Stimulated activated CD4-positive, alpha-beta T cell treated with anti-CD3 and anti-CD28 coated beads, TNF-alpha, amount 100 ng/mL, for 4 hours (primary cell): ENCODE measurements around the gene BAG1.

Experiments
- DNase-seq, 3 experiments: peaks; one replicate each; pipeline ENCODE4 v3.0.0-alpha.2; 2020; ENCODE audit warnings: low read depth in 3 of 3

The BAG1 gene

DNA sequence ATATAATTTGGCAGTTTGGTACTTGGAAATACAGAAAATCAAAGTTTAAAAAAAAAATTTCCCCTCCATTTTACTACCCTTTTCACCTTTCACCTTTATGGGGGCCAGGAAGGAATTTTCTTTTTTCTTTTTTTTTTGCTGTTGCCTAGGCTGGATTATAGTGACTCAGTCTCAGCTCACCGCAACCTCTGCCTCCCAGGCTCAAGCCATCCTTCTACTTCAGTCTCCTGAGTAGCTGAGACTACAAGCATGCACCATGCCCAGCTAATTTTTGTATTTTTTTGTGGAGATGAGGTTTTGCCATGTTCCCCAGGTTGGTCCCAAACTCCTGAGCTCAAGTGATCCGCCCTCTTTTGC, 9.4 kb upstream of the BAG1 start:
- no peak for DNase-seq

DNA sequence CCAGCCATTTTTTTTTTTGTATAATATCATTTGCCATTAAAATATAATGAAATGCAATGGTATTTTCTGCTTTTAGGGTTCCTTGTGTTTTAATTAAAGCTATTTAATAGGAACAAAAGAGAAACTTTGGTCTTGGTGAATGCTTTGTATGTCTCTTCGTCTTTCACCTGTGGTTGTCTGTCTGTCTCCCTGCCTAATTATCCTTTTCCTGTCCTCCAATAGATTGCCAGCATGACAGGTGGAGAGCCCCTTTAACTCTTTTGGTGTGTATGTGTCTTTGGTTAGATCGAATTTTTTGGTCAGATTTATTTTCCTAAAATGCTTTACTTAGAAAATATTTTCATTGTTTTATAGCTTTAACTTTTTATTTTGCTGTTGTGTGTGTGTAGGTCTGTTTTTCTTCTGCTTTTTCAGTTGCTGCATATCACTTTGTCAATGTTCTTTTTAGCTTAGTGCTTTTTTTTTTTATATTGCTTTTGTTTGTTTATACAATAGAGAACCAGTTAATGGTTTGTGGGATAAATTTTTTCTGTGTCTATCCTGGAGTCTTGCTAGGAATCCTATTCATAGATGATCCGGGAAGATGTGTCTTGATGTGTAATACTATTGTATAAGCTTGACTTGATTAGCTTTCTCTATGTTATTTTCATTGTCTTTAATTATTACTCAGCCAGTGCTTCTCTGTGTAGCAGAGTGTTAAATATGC, 8.9 kb upstream of the BAG1 start:
- no peak for DNase-seq

DNA sequence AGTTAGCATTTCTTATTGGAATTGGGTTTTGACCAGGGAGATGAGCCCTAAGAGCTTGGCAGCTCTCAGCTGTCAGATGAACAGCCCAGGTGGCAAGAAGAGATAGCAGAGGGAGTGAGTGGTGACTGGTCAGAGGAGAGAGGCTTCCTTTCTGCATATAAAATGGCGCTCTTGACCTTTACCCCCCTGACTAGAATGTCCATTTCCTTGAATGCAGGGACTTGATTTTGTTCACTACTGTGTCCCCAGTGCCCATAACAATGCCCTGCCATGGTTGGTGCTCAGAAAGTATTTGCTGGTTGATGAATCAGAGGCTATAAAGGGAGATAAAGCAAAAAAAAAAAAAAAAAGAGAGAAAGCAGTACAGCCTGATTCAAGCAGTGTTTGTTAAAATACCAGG, 7.6 kb upstream of the BAG1 start:
- no peak for DNase-seq

DNA sequence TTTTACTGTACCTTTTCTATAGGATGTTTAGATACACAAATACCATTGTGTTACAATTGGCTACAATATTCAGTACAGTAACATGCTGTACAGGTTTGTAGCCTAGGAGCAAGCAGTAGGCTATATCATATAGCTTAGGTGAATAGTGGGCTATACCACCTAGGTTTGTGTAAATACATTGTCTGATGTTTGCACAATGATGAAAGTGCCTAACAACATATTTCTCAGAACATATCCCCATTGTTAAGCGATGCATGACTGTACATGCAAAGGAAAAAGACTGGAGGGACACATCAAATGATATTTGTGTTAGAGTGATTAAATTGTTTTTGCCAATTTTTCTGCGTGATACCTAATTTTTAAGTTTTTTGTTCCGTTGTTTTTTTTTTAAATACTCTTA, 5.6 kb upstream of the BAG1 start:
- DNase-seq, result no peak

DNA sequence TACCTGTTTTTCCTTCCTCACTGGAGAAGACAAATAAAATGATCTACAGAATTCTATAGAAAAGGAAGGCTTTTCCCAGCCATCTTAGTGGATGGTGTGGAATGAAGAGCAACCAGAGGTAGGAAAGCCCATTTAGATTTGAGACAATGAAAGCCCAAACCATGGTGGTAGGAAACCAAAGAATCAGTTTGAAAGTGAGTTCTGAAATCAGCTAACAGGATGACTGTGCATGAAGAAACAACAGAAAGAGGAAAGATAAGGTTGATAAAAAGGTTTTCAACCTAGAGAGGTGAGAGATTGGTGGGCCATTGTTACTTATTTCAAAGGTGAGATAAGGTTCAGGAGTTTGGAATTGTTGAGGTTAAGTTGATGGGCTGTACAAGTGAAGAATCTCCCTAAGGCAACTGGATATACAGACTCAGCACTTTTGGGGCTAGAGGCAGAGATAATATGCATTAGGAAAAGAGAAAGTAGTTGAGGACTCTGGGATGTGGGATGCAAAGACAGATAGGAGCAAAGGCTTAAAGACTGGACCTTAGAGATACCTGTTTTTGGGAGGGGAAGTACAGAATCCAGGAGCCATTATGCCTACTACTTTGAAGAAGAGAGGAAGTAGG, 2.8 kb upstream of the BAG1 start:
- no peak for DNase-seq

DNA sequence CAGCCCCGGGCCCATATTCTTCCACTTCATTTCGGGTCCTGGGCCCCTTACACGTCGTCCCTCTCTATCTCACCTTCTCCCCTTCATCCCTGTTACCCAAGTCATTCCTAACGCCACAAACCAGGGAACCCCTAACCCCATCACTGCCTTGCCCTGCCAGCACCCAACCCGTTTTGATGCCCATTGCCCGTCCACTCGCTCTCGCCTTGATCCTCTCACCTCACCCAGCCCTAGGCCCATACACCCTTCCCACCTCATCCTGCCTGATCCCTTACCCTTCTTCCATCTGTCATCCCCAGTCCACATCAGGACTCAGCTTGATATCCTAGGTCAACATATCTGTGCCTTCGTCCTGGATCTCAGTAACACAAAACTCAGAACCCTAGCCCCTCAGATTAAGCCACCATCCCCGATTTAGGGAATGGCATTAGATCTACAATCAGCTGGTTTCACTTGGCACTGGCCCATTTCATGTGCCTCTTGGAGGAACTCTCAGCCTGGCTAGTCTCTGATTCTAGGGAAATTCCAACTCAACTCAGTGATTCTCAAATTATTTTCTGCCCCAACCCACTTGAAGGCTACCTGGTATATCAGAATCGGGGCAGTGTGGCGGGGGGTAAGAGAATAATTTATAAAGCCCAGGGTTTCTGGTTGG, 830 bp upstream of the BAG1 start:
- DNase-seq, result no peak

DNA sequence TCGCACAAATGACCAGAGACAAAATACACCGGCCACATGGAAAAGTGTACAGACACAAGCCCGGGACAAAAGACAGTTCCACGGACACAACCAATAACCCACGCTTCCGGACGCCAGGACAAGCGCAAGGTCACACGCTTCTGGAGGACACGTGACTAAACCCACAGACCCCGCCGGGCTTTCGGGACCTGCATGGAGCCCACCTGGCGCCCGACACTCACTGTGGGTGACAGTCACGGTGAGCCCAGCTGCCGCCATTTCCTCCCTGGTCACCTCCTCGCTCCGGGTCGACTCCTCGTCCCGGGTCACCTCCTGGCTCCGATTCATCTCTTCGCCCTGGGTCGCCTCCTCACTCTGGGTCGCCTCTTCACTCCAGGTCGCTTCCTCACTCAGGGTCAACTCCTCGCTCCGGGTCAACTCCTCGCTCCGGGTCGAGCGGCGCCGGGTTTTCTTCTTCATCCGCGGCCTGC, 470 bp downstream of the BAG1 start:
- peak in 2 of 3 experiments; percentile 8 to 9 for DNase-seq

DNA sequence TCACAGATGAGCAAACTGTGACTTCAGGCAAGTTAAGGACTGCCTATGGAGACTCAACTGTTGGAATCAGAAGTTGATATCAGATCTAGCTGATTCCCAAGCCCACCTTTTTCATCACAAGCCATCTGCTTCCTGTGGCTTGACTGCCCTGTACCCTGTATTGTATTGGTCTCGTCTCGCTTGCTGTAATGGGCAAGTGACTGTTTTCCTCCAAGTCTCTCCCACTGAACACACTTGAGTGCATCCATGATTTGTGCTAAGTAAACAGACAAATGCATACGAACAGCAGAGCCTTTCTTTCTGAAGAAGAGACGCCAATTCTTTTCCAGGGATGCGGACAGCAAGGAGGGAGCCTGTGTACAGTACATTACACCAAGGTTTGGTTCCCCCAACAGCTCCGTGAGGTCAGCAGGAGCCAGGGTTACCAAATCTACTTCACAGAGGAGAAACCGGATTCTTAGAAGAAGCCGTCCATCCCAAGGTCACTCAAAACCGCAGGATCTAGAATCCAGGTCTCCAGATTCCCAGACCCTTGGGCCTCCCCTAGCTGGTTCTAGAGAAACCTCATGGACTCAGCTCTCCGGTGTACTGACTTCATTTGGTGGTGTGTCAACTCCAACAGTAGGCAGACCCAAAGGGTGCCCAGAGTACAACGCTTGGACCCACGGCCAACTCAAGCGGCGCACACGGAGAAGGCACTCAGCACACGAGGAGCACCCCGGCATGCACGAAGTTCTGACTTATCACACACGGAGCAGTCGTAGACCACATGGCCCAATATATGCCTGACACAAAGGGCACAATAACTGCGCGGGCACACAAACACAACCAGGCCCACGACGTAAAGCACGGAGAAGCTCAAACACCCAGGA, 1.1 kb downstream of the BAG1 start:
- DNase-seq, result peak in 1 of 3 experiments; percentile 14

DNA sequence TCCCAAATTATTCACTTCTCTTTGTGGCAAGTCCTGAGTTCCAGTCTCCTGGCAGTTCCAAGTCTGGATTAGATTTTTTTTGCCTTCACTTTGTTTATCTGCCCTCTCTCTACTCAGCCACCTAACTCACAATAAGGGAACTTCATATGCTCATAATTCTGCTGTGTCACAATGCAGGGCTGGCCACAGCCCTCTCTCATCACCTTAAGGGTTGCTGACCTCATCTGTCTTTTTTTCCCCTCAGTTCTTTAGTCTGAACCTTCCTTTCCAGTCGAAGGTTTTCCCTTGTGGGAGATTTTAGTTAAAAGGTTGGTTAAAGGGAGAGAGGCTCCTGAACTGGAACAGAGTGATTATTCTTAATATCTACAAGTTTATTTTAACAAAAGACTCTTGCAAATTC, 4.1 kb downstream of the BAG1 start:
- no peak for DNase-seq

DNA sequence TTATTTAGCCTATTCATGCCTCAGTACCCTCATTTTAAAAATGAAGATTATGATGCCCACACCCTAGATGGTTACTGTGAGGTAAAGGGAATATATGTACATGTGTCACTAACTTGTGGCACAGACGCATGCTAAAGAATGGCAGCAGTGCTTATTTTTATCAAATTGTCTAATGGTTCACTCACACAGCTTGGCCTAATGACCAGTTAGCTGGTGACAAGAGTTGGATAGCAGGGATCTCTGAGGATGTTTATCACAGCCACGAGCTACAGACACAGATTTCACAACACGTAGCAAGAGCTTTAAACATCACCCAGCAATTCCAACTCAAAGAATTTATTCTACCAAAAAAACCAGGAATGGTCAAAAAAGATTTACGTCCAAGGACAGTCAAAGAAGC, 7.2 kb downstream of the BAG1 start:
- DNase-seq, result no peak

DNA sequence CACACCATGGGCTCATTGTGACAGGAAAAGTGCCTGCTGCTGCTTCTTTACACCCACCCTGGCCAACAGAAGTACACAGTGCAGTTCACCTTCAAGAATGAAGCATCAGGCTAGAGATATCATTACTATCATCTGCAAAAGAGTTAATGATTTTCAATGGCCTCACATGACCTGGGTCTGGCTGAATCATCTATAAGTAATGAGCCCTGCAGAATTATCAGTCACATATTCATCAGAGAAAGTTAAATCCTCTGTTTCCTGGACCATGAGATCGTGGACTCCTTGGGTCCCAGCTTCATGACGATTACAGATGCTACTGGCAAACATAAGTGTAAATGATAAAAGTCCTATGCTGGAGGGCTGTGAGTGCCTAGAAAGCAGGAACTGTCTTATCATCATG, 8.3 kb downstream of the BAG1 start:
- no peak for DNase-seq

DNA sequence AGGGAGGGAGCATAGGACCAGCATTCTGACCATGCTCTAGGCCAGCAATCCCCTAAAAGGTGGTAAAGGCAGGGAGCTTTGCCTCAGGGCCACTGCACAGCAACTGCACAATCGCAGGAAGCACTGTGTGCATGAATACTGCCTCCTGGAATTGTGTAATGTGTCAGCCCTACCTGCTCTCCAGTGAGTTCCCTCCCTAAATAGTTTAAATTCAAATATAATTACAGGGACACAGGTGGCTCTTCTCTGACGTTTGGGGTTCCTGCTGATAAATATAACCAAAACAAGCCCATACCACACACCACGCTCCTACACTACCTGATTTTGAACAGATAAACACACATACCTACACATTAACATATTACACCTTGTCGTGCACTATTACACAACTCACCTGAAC, 9.0 kb downstream of the BAG1 start:
- no peak for DNase-seq

DNA sequence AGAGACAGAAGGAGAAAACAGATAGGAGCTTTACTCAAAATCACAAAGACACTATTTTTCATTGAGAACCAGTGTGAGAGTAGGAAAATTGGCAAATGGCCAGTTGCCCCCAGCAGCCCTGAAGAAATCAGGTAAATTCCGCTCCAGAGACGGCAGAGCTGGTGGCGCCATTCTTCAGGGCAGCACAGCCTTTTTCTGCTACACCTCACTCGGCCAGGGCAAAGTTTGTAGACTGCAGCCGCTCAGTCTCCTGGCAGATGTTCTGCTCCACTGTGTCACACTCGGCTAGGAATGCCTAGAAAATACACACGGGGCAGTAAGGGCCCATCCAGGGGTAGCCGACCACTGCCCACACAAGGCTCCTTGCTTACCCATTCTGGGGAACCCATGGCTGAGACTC, 9.5 kb downstream of the BAG1 start:
- DNase-seq, result no peak

DNA sequence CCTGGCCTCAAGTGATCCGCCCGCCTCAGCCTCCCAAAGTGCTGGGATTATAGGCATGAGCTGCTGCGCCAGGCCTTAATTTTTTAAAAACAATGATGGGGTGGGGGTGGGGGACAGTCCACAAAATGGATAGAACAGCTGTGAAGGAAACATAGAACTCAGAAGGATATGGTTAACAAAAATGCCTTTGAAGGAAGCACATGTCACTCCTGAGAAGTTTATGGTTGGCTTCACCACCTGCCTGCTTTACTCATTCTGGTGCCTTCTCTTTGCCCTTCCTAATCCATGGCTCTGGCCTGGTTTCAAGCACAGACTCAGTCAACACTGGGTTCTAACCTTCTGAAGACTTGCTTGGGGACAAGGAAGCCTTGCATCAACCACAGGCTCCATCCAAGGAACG, 10.3 kb downstream of the BAG1 start:
- DNase-seq, result no peak

DNA sequence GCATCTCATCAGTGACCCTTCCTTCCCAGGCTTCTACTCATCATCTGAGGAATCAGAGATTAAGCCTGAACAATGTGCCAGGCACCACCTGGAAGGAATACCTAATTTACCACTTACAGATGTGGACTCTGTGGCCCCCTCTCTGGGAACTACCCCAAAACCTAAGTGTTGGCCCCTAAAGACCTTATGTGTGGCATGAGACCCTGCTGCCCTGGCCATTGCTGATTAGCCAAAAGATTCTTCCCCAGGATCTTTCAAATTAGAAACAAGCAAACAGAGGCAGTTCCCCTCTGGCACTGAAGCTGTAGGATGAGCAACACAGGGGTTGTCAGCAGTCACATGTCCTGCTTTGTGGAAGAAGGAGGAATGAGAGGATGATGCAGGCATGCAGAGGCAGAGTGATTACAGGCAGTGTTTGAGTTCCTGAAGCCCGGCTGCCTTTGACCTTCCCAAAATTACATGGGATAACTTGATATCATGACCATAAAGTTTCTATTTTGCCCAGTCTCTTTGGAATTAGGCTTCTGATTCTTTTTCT, 14.0 kb downstream of the BAG1 start:
- no peak for DNase-seq

DNA sequence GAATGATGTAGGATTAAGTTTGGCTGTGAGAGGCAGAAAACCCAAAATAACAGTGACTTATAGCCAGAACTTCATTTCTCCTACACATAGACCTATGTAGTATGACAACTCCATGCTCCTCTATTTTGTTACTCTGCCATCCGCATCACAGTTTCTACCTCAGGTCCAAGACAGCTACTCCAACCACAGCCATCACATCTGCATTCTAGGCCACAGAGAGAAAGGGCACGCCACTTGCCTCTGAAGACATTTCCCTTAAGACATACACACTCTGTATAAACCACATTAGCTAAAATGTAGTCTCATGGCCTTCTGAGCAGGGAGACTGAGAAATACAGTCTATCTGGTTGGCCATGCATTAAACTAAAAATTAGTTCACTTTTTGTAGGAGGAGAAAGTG, 14.5 kb downstream of the BAG1 start:
- no peak for DNase-seq

DNA sequence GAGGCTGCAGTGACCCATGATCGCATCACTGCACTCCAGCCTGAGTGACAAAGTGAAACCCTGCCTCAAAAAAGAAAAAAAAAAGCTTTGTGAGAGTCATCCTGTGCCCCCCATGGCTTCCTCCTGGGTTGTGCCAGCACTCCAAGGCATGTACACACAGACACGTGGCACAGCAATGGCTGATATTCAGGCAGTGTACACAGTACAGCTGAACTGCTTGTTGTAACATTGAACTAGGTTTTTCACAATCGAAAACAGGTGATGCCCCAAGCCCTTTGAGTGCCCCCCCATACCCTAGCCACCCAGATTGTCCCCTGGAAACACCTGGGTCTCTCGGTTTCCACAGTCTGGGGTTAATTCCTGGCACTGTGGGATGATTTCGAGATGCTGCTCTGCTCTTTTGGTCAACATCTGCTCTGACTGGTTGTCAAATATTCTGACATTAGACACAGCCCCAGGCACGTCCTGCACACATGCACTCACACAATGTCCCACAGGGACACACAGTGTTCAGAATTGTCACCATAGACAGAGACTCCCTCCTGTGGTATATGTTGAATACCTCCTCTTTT, 15.3 kb downstream of the BAG1 start:
- no peak for DNase-seq

DNA sequence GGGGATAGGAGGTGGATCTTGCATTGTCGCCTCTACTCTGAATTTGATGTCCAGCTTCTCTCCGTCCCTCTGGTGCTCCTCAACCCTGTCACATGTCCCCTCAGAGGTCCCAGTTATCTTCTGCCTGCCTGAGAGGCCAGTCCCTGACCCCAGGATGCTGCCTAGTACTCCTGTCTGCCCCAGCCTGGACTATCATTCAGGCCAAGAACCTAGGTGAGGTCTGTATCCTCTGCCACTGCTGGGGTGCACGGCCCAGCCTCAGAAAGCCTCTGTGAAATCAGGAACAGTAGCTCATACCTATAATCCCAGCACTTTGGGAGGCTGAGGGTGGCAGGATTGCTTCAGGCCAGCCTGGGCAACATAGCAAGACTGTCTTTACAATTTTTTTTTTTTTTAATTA, 15.9 kb downstream of the BAG1 start:
- DNase-seq, result no peak

DNA sequence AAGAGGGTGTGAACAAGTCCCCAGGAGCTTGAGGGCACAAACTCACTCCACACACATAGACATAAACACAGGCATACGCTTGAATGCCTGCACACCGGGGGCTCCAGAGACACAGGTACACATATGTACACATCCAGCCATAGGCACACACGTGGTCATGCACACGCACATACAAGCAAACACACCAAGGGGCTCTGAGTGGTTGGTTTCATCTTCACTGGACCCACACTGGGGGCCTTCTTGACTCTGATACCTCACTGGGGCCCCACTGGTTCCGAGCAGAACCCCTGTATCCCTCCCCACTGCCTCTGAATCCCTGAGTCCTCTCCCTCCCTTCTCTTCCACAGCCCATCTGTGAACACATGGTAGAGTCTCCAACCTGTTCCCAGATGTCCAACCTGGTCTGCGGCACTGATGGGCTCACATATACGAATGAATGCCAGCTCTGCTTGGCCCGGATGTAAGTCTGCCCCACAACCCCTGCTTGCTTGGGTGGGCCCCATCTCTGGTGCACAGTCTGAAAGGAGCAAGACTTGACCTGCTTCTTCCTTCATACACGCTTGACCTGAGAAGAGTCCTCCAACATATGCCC, 18.1 kb downstream of the BAG1 start:
- no peak for DNase-seq

DNA sequence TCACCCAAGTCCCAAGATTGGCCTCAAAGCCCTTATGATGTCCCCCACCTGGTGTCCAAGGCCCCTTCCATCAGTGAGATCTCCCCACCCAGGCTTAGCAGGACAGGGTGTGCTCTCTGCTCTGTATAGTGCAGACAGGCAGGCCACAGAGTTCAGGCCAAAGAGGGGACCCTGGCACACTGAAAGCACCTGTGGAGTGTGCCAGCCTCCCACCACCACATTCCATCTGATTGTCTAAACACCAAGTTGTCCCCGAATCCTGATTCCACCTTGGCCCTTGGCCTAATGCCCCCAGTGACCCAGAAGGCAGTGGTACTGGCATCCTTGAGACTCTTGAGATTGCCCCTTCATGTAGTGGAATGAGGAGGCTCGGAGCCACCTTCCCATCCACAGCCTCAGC, 19.2 kb downstream of the BAG1 start:
- no peak for DNase-seq

DNA sequence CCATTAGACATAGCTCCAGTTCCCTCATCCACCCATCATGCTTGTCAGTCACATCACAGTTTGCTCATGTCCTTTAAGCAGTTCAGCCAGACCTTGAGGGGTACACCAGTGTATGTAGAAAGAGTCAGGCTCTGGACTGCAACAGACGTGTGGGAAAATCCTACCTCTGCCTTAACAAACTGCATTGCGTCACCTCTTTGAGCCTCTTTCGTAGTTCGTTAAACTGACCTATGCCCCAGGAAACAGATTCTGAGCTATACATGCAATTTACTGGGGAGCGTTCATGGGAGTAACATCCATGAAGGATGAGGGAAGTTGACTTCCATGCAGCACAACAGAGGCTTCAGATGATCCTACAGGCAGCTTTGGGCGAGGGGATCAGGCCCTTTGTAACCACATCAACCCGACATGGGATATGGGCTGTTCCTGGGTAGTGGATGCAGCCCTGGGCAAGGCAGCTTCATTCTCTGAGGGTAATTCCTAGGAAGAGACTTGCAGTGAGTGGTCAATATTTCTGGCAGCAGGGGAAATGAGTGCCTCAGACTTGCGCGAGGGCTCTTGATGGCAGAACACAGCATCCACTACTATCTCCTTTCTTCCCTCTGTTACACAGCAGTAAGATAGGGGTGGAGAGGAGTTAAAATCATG, 20.2 kb downstream of the BAG1 start:
- no peak for DNase-seq
